Mammary epithelial cell (primary cell): Measurements from ENCODE around the gene ARL5C.

Experiments
- CTCF ChIP-seq, 2 donors: IDR thresholded peaks in 1 of 2; conservative IDR thresholded peaks in 1 of 2; 2 replicates each; pipeline ENCODE4 v1.5.1; 2011 to 2012; ENCODE audit warnings: inconsistent platforms in 2 of 2, low read length in 2 of 2, mild to moderate bottlenecking in 2 of 2, control low read depth in 1 of 2, low read depth in 1 of 2; ENCODE audit not compliant: insufficient read depth in 1 of 2; ENCODE audit errors: extremely low read depth in 1 of 2
- EZH2 ChIP-seq: IDR thresholded peaks from 2 replicates; pipeline ENCODE4 v1.6.1; 2012; ENCODE audit warnings: low read length, inconsistent platforms, borderline replicate concordance

GRCh38 chr17:39187152-39187830, 21.3 kb upstream of the ARL5C start:
- TF ChIP-seq CTCF (conservative IDR thresholded peaks at IDR 0.05 in 1 of 2, IDR thresholded peaks at IDR 0.05 in 1 of 2; ENCODE audit: extremely low read depth in 1 of 2, insufficient read depth in 1 of 2, low read depth in 1 of 2, low read length in 2 of 2) (no peak), EZH2 (no peak)
